Panc1 (cell line): ENCODE measurements around the gene CPN1. TPM values are rescaled to one million over a fixed set of nuclear protein-coding genes. Genes with fewer than 3 reads are reported as not detected.

Source experiments
- ATAC-seq: fragments of 200-7000 bp; cut with Tn5 transposase; 2 replicates; pipeline ENCODE4 v1.9.1; 2020; ENCODE audit warnings: mild to moderate bottlenecking, moderate library complexity
- Bru-seq: library from RNA; stranded (reverse); fragments of 400-500 nt; gene quantifications from one replicate; lab custom pipeline; 2021; lab: Mats Ljungman, UMichigan
- BruChase-seq, 2 experiments: library from RNA; stranded (reverse); fragments of 400-500 nt; gene quantifications; one replicate each; lab custom pipeline; 2021; lab: Mats Ljungman, UMichigan
- BruUV-seq: library from RNA; stranded (reverse); fragments of 400-500 nt; replicated peaks from 2 replicates; lab custom pipeline; 2021; lab: Mats Ljungman, UMichigan
- CTCF ChIA-PET: fragments of 300-600 bp; sonication (Branson Sonifier 250); formaldehyde crosslinking; loops from one replicate; lab custom pipeline; 2022; ENCODE audit warnings: antibody characterized with exemption; lab: Charles Lee
- POLR2A ChIA-PET: fragments of 300-600 bp; sonication (Branson Sonifier 250); formaldehyde crosslinking; loops from one replicate; lab custom pipeline; 2022; ENCODE audit warnings: antibody characterized with exemption; lab: Charles Lee
- DNase-seq: peaks from one replicate; pipeline ENCODE4 v3.0.0-alpha.2; 2010; ENCODE audit warnings: low read depth, low spot score
- H3K27ac ChIP-seq: 2 replicates; pipeline ENCODE4 v1.5.1; 2011; ENCODE audit warnings: mild to moderate bottlenecking, low read length, inconsistent platforms
- H3K27me3 ChIP-seq: fragments of 200-500 bp; sonication (Bioruptor generic); 2 replicates; pipeline ENCODE4 v1.6.0; 2014; ENCODE audit warnings: low read length, inconsistent platforms; ENCODE audit not compliant: control insufficient read depth, insufficient read depth
- H3K36me3 ChIP-seq: fragments of 200-500 bp; sonication (Bioruptor generic); 2 replicates; pipeline ENCODE4 v1.5.1; 2014; ENCODE audit warnings: inconsistent platforms, mild to moderate bottlenecking, low read length, moderate library complexity; ENCODE audit not compliant: control insufficient read depth, insufficient read depth
- H3K4me1 ChIP-seq: 2 replicates; pipeline ENCODE4 v1.5.1; 2011; ENCODE audit warnings: inconsistent platforms, mild to moderate bottlenecking, low read length, moderate library complexity; ENCODE audit not compliant: control insufficient read depth, insufficient read depth
- H3K4me3 ChIP-seq, 2 experiments: 2 replicates each; pipeline ENCODE4 v1.5.1; 2011 to 2012; ENCODE audit warnings: low read depth in 2 of 2, low read length in 2 of 2, mild to moderate bottlenecking in 2 of 2, inconsistent platforms in 1 of 2, moderate library complexity in 1 of 2
- H3K9me3 ChIP-seq: fragments of 200-500 bp; sonication (Bioruptor generic); 2 replicates; pipeline ENCODE4 v1.5.1; 2014; ENCODE audit warnings: low read depth, mild to moderate bottlenecking, inconsistent platforms, low read length, moderate library complexity; ENCODE audit not compliant: control insufficient read depth, insufficient read depth
- POLR2AphosphoS5 ChIP-seq: IDR thresholded peaks from 2 replicates; pipeline ENCODE4 v1.6.1; 2012; ENCODE audit warnings: mild to moderate bottlenecking, low read depth, low read length, moderate library complexity
- SIN3A ChIP-seq: IDR thresholded peaks from 2 replicates; pipeline ENCODE4 v1.6.1; 2012; ENCODE audit warnings: low read depth, mild to moderate bottlenecking, low read length, moderate library complexity, borderline replicate concordance; ENCODE audit not compliant: insufficient read depth
- TCF7L2 ChIP-seq: IDR thresholded peaks from 2 replicates; pipeline ENCODE4 v1.6.1; 2011; ENCODE audit warnings: mild to moderate bottlenecking, low read depth, low read length, inconsistent platforms
- in situ Hi-C: cut with HindIII; loops from 2 replicates; pipeline ENCODE4 v1.10.0; 2016; ENCODE audit warnings: low sequenced_read_pairs, low pct_unique_long_range_greater_than_20kb
- intact Hi-C: fragments of 100-400 bp; cut with micrococcal nuclease; formaldehyde crosslinking; loops from one replicate; pipeline ENCODE4 v1.10.0; 2022; ENCODE audit not compliant: unreplicated experiment
- long read RNA-seq: library from polyadenylated mRNA; unstranded; transcript quantifications from one replicate; pipeline ENCODE4 v2.0.0, GENCODE V29; 2021; ENCODE audit not compliant: unreplicated experiment
- polyA plus RNA-seq: library from polyadenylated mRNA; unstranded; fragments of >200 nt; gene quantifications from one replicate; pipeline ENCODE4 v1.2.1, GENCODE V29; 2012; ENCODE audit warnings: missing spikeins; ENCODE audit not compliant: insufficient read length
- total RNA-seq: library from RNA; stranded (reverse); gene quantifications from one replicate; pipeline ENCODE4 v1.2.1, GENCODE V29; 2021; ENCODE audit not compliant: unreplicated experiment
- TF ChIP-seq, protein P1 (sequence below): fragments of 450-650 bp; IDR thresholded peaks from 2 replicates; pipeline ENCODE4 v1.5.1; 2017; ENCODE audit warnings: mild to moderate bottlenecking
- TF ChIP-seq, protein P2 (sequence below), 2 experiments: IDR thresholded peaks; 2 replicates each; pipeline ENCODE4 v1.6.1; 2011 to 2012; ENCODE audit warnings: low read depth in 2 of 2, control low read depth in 1 of 2, low read length in 1 of 2, mild to moderate bottlenecking in 1 of 2, moderate library complexity in 1 of 2; ENCODE audit not compliant: insufficient read depth in 1 of 2

Gene CPN1
- total RNA-seq: not detected
- polyA plus RNA-seq: not detected
- percentile 3 among the genes with signal in this experiment for Bru-seq, nascent RNA
- BruChase-seq, experiment 1, labeled RNA remaining after a 2-hour chase: percentile 6 among the genes with signal in this experiment
- BruChase-seq, experiment 2, labeled RNA remaining after a 6-hour chase: percentile 11 among the genes with signal in this experiment
- long read RNA-seq: 0 reads

DNA sequence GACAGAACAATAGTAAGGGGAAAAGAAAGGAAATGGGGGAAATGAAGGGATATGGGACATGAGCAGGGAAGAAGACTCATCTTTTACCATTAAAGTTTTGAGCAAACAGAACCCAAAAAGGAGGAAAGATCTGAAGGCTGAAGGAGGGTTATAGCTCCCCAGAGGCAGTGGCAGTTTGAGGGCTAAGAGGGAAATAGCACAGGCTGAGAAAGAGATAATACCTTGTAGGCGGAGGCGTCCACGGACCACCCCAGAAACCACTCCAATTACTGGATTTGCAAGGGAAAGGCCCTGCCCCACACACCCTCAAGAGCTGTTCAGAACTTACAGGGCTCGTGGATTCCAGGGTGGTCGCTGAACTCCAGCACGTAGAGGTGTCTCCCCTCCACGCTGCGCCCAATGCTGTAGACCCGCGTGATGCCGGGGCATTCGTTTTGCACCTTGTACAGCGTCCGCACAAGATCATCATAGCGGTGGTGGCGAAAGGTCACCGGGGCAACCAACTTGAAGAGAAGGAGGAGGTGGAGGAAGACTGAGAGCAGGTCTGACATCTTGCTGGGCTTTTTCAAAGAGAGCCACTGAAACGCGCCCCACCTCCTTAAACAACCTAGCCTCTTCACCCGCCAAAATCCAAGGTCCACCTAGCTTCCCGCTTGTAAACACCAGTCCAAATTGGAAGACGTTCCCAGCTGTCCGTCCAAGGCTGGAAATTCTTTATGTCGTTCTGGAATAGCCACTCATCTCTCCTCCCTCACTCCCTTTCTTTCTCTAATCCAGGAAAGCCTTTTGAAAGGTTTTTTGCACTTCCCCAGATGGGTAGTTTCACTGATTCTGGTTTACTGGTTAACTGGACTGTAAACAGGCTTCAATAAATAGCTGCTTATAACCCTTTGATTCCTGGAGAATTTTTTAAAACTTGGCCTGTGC lies at the start of gene CPN1:
TSS of gene CPN1 (minus strand) at position 795 of the 927 bp plus-strand sequence. CDS start at position 551, 244 bp downstream.
- intact Hi-C loops (loop anchor here (2.0 kb wide), 1 partner anchor 71 kb away; no protein-coding TSS in a partner anchor), in situ Hi-C loops (no loop called here)
- ATAC-seq (no peak), DNase-seq (no peak)
- 0 out of 2 replicates have a peak, but pooled peaks cover 2% of the 10 kb centered on the region for H3K27me3 ChIP-seq
- ChIA-PET POLR2A (no interaction called here), CTCF (interaction anchor here (0.6 kb wide), 1 partner anchor 56 kb away, joined by 3 read pairs; no protein-coding TSS in a partner anchor)
- no peak within 1 kb of the TSS for H3K4me3 ChIP-seq
- BruUV-seq: no TSS peak
- H3K36me3 ChIP-seq: no peaks in the 10 kb centered on the region
- no peak for TF ChIP-seq POLR2AphosphoS5
- TF ChIP-seq TCF7L2: no peak
- TF ChIP-seq, protein P1, sequence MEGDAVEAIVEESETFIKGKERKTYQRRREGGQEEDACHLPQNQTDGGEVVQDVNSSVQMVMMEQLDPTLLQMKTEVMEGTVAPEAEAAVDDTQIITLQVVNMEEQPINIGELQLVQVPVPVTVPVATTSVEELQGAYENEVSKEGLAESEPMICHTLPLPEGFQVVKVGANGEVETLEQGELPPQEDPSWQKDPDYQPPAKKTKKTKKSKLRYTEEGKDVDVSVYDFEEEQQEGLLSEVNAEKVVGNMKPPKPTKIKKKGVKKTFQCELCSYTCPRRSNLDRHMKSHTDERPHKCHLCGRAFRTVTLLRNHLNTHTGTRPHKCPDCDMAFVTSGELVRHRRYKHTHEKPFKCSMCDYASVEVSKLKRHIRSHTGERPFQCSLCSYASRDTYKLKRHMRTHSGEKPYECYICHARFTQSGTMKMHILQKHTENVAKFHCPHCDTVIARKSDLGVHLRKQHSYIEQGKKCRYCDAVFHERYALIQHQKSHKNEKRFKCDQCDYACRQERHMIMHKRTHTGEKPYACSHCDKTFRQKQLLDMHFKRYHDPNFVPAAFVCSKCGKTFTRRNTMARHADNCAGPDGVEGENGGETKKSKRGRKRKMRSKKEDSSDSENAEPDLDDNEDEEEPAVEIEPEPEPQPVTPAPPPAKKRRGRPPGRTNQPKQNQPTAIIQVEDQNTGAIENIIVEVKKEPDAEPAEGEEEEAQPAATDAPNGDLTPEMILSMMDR: no peak
- H3K4me1 ChIP-seq: no peaks in the 10 kb centered on the region
- no peak within 1 kb of the TSS for H3K27ac ChIP-seq
- no peaks in the 10 kb centered on the region for H3K9me3 ChIP-seq

DNA sequence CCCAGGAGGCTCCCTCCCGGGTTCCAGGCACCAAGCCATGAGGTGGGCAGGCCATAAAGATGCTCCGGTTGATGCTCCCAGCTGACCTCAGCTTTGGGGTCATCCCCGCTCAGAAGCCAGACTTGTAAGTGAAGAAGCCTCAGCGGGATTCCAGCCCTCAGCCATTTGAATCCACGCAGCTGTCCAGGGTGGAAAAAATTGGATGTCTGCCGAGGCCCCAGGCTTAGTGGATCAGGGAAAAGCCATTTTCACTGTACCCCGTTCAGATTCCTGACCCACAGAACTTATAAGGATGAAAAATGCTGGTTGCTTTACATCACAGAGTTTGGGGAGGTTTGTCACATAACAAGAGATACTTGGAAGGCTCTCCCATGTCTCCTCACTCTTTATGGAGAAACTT lies 49.2 kb upstream of the CPN1 start:
- DNase-seq: no peak
- POLR2A ChIA-PET: no interaction called here
- intact Hi-C loops: no loop called here
- CTCF ChIA-PET: no interaction called here
- Histone ChIP-seq H3K27me3 (no peaks in the 10 kb centered on the region), H3K36me3 (no peaks in the 10 kb centered on the region), H3K27ac (no peak overlapping the region), H3K4me3 (no peak overlapping the region), H3K4me1 (no peaks in the 10 kb centered on the region), H3K9me3 (no peaks in the 10 kb centered on the region; the same call in 1 of the 2 replicates)
- BruUV-seq: no TSS peak
- TF ChIP-seq, protein P2, sequence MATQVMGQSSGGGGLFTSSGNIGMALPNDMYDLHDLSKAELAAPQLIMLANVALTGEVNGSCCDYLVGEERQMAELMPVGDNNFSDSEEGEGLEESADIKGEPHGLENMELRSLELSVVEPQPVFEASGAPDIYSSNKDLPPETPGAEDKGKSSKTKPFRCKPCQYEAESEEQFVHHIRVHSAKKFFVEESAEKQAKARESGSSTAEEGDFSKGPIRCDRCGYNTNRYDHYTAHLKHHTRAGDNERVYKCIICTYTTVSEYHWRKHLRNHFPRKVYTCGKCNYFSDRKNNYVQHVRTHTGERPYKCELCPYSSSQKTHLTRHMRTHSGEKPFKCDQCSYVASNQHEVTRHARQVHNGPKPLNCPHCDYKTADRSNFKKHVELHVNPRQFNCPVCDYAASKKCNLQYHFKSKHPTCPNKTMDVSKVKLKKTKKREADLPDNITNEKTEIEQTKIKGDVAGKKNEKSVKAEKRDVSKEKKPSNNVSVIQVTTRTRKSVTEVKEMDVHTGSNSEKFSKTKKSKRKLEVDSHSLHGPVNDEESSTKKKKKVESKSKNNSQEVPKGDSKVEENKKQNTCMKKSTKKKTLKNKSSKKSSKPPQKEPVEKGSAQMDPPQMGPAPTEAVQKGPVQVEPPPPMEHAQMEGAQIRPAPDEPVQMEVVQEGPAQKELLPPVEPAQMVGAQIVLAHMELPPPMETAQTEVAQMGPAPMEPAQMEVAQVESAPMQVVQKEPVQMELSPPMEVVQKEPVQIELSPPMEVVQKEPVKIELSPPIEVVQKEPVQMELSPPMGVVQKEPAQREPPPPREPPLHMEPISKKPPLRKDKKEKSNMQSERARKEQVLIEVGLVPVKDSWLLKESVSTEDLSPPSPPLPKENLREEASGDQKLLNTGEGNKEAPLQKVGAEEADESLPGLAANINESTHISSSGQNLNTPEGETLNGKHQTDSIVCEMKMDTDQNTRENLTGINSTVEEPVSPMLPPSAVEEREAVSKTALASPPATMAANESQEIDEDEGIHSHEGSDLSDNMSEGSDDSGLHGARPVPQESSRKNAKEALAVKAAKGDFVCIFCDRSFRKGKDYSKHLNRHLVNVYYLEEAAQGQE (IDR thresholded peaks at IDR 0.05; ENCODE audit: insufficient read depth in 1 of 2, low read depth in 2 of 2, low read length in 1 of 2): no peak
- TF ChIP-seq TCF7L2: no peak
- TF ChIP-seq POLR2AphosphoS5: no peak
- TF ChIP-seq, protein P1: no peak
- TF ChIP-seq SIN3A: no peak
- in situ Hi-C loops: no loop called here
- ATAC-seq: no peak
